HG03196 (cell line): Measurements from ENCODE around the gene CD160.
"Not testable (repeated sequence)": the region's sequence is repeated elsewhere in the genome, so short reads cannot be mapped to it uniquely, and the experiment has no call there.

Experiments used
- ATAC-seq: cut with Tn5 transposase; IDR thresholded peaks from one replicate; pipeline ENCODE4 v1.9.1; 2021; ENCODE audit not compliant: unreplicated experiment

The CD160 gene

GRCh38 chr1:145758116-145758515 is 38.8 kb downstream of the CD160 start:
- ATAC-seq: no peak

GRCh38 chr1:145758575-145758974 is 39.3 kb downstream of the CD160 start:
- no peak for ATAC-seq

DNA sequence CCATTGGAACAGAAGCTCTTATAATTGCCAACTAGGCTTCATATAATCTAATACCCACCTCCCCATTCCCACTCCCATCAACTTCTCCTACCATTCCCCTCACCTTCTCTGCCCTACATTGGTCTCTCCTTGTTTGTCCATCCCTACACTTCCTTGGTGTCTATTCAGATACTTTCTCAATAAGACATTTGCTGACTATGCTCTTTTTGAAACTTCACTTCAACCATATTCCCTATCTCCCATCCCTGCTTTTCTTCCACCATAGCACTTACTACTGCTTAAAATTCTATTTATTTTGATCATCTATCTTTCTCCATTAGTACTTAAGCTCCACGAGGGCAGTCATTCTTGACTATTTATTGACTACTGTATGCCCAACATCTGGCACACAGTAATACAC is 40.4 kb downstream of the CD160 start:
- ATAC-seq: no peak

- not testable (repeated sequence) for ATAC-seq
Observed at GRCh38 chr1:145760395-145760949, 41.2 kb downstream of the CD160 start.

GRCh38 chr1:145761498-145761897 is 42.2 kb downstream of the CD160 start:
- ATAC-seq: not testable (repeated sequence)

- ATAC-seq: not testable (repeated sequence)
Observed at GRCh38 chr1:145762001-145762400, 42.7 kb downstream of the CD160 start.

DNA sequence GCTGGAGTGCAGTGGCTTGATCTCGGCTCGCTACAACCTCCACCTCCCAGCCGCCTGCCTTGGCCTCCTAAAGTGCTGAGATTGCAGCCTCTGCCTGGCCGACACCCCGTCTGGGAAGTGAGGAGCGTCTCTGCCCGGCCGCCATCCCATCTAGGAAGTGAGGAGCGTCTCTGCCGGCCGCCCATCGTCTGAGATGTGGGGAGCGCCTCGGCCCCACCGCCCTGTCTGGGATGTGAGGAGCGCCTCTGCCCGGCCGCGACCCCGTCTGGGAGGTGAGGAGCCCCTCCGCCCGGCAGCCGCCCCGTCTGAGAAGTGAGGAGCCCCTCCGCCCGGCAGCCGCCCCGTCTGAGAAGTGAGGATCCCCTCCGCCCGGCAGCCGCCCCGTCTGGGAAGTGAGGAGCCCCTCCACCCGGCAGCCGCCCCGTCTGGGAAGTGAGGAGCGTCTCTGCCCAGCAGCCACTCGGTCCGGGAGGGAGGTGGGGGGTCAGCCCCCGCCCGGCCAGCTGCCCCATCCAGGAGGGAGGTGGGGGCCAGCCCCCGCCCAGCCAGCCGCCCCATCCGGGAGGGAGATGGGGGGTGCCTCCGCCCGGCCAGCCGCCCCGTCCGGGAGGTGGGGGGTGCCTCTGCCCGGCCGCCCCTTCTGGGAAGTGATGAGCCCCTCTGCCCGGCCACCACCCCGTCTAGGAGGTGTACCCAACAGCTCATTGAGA is 45.1 kb downstream of the CD160 start:
- not testable (repeated sequence) for ATAC-seq

DNA sequence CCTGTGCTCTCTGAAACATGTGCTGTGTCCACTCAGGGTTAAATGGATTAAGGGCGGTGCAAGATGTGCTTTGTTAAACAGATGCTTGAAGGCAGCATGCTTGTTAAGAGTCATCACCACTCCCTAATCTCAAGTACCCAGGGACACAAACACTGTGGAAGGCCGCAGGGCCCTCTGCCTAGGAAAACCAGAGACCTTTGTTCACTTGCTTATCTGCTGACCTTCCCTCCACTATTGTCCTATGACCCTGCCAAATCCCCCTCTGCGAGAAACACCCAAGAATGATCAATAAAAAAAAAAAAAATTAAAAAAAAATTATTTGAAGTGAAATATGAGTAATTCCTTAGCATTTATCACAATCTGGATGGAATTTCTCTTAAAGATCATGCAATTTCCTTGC is 45.8 kb downstream of the CD160 start:
- ATAC-seq: not testable (repeated sequence)

- not testable (repeated sequence) for ATAC-seq
Observed at GRCh38 chr1:145765585-145766360, 46.5 kb downstream of the CD160 start.

- ATAC-seq: not testable (repeated sequence)
Observed at GRCh38 chr1:145766926-145767325, 47.6 kb downstream of the CD160 start.

DNA sequence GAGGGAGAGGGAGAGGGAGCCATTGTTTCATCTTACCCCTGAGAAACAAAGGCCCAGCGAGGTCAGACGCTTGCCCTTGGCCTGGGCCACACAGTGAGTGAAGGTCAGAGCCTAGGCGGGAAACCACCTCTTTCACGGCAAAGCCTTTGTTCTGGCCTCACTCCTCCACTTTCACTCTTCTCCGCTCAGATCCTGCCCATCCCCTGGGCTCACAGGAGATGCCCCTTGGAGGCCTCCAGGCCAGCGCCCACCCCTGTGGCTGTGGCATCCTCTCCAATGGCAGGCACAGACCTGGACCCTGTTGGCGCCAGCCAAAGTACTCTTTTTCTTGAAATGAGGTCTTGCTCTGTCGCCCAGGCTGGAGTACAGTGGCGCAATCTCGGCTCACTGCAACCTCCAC is 48.7 kb downstream of the CD160 start:
- not testable (repeated sequence) for ATAC-seq

GRCh38 chr1:145771056-145771455 is 51.8 kb downstream of the CD160 start:
- no peak for ATAC-seq

DNA sequence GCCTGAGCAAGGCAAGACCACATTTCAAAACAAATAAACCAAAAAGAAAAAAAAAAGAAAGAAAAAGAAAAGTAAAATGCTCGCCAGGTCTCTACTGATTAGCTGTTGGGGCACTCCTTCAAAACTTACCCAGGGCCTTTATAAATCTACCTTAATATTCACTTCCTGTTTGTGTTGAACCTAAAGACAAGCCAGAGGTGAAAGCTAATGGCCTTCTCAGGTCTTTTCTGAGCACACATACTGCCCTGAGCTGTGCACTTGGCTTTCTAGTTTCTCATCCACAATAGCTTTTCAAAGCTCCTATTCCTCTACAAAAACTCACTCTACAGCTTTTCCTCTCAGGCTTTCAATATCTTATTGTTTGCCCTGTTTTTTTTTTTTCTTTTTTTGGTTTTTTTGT is 54.1 kb downstream of the CD160 start:
- ATAC-seq: no peak

- no peak for ATAC-seq
Observed at GRCh38 chr1:145777357-145778145, 58.3 kb downstream of the CD160 start.

DNA sequence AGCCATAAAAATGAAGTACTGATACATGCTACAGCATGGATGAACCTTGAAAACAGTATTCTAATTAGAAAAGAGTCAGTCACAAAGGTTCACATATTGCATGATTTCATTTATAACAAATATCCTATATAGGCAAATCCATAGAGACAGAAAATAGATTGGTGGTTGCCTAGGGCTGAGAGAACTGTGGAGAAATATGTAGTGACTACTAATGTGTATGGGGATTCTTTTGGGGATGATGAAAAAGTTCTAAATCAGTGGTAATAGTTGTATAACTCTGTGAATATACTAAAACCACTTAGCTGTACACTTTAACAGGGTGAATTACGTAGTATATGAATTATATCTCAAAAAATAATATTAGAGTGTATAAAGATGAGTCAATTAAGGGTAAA is 58.8 kb downstream of the CD160 start:
- ATAC-seq: no peak

GRCh38 chr1:145782272-145783099 is 63.2 kb downstream of the CD160 start:
- no peak for ATAC-seq

GRCh38 chr1:145784409-145784808 is 65.1 kb downstream of the CD160 start:
- ATAC-seq: no peak

GRCh38 chr1:145785547-145785946 is 66.2 kb downstream of the CD160 start:
- peak; percentile 74 for ATAC-seq

DNA sequence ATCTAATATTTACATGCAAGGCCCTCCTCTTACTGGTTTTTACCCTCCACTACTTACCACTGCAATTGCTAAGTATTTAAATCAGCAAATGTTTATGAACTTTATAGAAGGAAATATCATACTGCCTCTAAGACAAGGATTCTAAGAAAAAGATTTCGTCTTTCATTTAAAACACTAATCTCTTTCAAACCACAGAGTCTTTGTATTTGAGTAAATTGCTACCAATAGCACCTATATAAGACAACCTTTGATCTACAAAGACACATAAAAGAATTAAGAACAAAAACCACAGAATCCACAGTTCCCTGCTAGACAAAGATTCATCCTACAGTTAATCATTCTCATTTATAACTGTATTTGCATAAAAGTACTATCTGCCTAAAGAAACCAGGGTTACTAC is 67.0 kb downstream of the CD160 start:
- no peak for ATAC-seq

DNA sequence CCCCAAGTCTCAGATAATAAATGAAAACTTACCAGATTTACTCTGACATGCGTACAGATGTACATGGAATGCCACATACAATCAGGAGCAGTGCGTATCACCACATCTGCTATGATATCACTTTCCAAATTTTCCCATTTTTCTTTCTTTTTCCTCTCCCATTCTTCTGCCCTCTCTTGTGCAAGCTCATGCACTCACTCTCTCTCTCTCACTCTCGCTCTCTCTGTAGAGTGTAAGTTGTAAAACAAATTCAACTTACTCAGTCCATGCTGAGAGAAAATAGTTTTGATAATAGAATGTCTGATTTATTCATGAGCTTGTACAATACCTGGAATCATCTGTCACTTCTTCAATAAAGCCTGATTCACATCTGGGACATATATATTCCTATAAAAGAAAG is 69.3 kb downstream of the CD160 start:
- ATAC-seq: no peak
